Tibial nerve (tissue), 4 donors: Measurements from ENCODE around the gene TTC7B.

Source experiments
- CTCF ChIP-seq, 5 experiments: fragments of 200-600 bp in 3 of 5; fragments of 450-650 bp in 2 of 5; sonication (generic) in 3 of 5; IDR thresholded peaks; one replicate each; pipeline ENCODE4 v1.5.1; 2016 to 2019; ENCODE audit warnings: antibody characterized with exemption in 5 of 5, mild to moderate bottlenecking in 3 of 5, moderate library complexity in 2 of 5
- EP300 ChIP-seq, 2 donors: sonication (generic); formaldehyde crosslinking; IDR thresholded peaks; one replicate each; pipeline ENCODE4 v1.6.1; 2017; ENCODE audit warnings: antibody characterized with exemption in 2 of 2, mild to moderate bottlenecking in 1 of 2
- POLR2A ChIP-seq, 2 donors: fragments of 450-650 bp; IDR thresholded peaks; one replicate each; pipeline ENCODE4 v1.6.1; 2017; ENCODE audit warnings: antibody characterized with exemption in 2 of 2, mild to moderate bottlenecking in 2 of 2, moderate library complexity in 2 of 2

- TF ChIP-seq CTCF (IDR thresholded peaks at IDR 0.05) (no peak), EP300 (IDR thresholded peaks at IDR 0.05) (no peak), POLR2A (IDR thresholded peaks at IDR 0.05) (no peak)
Observed at GRCh38 chr14:90572441-90573150, 243.6 kb downstream of the TTC7B start.
